Right cardiac atrium (tissue), 5 donors: ENCODE measurements around the gene ZNF609. TPM values are rescaled to one million over a fixed set of nuclear protein-coding genes. Genes with fewer than 3 reads are reported as not detected.

Experiments
- ATAC-seq, 2 donors: fragments of 200-7000 bp; cut with Tn5 transposase; one replicate each; pipeline versions ENCODE4 v1.8.0 to v1.9.1; 2020; ENCODE audit warnings: moderate library complexity in 2 of 2, mild to moderate bottlenecking in 1 of 2
- DNase-seq, 3 donors: peaks; one replicate each; pipeline ENCODE4 v3.0.0-alpha.2; 2020
- H3K27ac ChIP-seq: one replicate; pipeline ENCODE4 v1.5.1; 2013; ENCODE audit warnings: mild to moderate bottlenecking, low read length, control low read depth, moderate library complexity
- H3K27me3 ChIP-seq: one replicate; pipeline ENCODE4 v1.6.1; 2013; ENCODE audit not compliant: control insufficient read depth, insufficient read depth
- H3K4me1 ChIP-seq: one replicate; pipeline ENCODE4 v1.6.1; 2013; ENCODE audit warnings: low read length; ENCODE audit not compliant: control insufficient read depth, insufficient read depth
- H3K4me3 ChIP-seq: one replicate; pipeline ENCODE4 v1.5.1; 2013; ENCODE audit warnings: low read length, control low read depth
- H3K9me3 ChIP-seq: one replicate; pipeline ENCODE4 v1.6.1; 2013; ENCODE audit warnings: low read length; ENCODE audit not compliant: control insufficient read depth
- WGBS: extraction: QIAGEN DNeasy Blood & Tissue Kit; methylation state at CpG from one replicate; pipeline ENCODE4 v1.1.7; 2013; 5-methylcytosine and 5-hydroxymethylcytosine counted together
- intact Hi-C, 4 donors: fragments of 100-400 bp; cut with DNase I; formaldehyde crosslinking; loops; one replicate each; pipeline versions ENCODE4 v1.11.0 to v1.14.0; 2022 to 2023
- polyA plus RNA-seq: library from polyadenylated mRNA; stranded (reverse); fragments of 200-250 nt; gene quantifications from one replicate; pipeline ENCODE4 v1.2.3, GENCODE V29; 2013
- total RNA-seq, 4 donors: library from RNA; stranded (reverse); fragmentation: NEBNext Ultra II Directional; extraction: Animal tissue kit (Norgen Biotek cat#: 25700); gene quantifications; one replicate each; pipeline ENCODE4 v1.2.1, GENCODE V29; 2021
- donor health status: healthy with polysubstance abuse.
- donor health status: DM: no; HTN: yes; CAD: no.
- donor health status: DM: no; HTN: no; CAD: no.
- donor health status: DM: no; HTN: yes; CAD: no; lungs with severe emphysema.
- donor health status: DM: yes; HTN: yes; CAD: no.

ZNF609 gene
- total and polyA plus RNA-seq, 5 donors = 8.4 to 23.9 (median 22.6) TPM

DNA sequence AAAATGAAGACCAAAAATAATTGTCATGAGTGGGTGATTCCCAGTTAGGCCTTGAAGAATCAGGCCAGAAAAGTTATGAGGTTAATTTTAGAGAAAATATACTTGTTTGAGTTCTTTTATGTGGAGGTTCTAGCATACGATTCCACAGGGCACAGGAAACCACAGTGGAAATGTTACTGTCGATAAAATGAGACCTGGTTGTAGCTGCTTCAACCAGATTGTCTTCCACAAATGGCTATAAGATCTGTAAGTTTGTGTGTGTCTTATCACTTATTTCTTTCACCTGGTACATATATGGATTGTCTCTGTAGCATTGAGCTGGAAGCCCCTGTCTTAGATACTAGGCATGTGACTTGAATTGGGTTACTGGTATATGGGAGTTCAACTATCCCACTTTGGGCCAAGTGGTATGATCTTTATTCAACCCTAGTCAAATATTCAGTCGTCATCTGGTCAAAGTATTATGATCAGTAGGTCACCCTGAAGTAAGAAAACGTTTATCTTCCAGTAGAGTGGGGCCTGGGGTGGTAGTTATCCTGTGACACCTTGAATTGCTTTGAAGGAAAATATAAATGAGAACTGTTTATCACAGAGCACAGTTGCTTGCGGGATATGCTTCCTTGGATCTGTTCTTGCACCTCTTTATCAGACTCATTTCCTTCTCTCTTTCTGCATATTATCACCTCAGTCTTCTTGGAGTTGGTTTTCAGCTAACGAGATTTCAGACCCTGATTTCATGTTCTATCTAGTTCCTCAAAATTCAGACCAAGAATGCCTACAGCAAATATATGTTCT is 21.5 kb upstream of the ZNF609 start:
- intact Hi-C loops = no loop called here
- WGBS = 69% methylated on average over 6 of the region's 6 CpGs

DNA sequence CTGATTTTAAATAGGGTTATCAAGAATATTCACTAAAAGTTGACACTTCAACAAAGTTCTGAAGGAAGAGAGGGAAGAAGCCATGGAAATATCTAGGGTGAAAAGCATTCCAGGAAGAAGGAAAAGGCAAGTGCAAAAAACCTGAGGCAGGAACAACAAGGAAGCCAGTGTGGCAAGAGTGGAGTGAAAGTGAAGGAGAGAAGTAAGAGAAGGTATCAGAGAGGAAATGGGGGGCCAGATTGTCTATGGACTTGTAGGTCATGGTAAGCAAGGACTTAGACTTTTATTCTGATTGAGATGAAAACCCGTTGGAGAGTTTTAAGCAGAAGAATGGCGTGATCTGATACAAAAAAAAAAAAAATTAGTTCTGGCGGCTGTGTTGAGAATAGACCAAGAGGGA is 18.5 kb upstream of the ZNF609 start:
- 93% methylated on average over 3 of the region's 3 CpGs for WGBS
- no peak for ATAC-seq
- H3K27ac ChIP-seq = no peak overlapping the region
- no peak overlapping the region for H3K4me3 ChIP-seq
- no peak for DNase-seq
- intact Hi-C loops = no loop called here
- no peaks in the 10 kb centered on the region for H3K9me3 ChIP-seq
- no peaks in the 10 kb centered on the region for H3K4me1 ChIP-seq
- no peaks in the 10 kb centered on the region for H3K27me3 ChIP-seq

More for the DNA sequence above, 21.5 kb upstream of the ZNF609 start:
- no peaks in the 10 kb centered on the region for H3K27me3 ChIP-seq
- DNase-seq (no peak), ATAC-seq (no peak)
- H3K4me3 ChIP-seq = no peak overlapping the region
- H3K27ac ChIP-seq = no peak overlapping the region
- H3K9me3 ChIP-seq = no peaks in the 10 kb centered on the region
- H3K4me1 ChIP-seq = no peaks in the 10 kb centered on the region

- Histone ChIP-seq H3K4me3 (no peak overlapping the region), H3K4me1 (no peaks in the 10 kb centered on the region), H3K9me3 (no peaks in the 10 kb centered on the region), H3K27me3 (no peaks in the 10 kb centered on the region), H3K27ac (no peak overlapping the region)
- no peak for ATAC-seq
- intact Hi-C loops = no loop called here
- WGBS = 86% methylated on average over 2 of the region's 2 CpGs
- no peak for DNase-seq
Observed at GRCh38 chr15:64443016-64443415, 17.4 kb upstream of the ZNF609 start.

DNA sequence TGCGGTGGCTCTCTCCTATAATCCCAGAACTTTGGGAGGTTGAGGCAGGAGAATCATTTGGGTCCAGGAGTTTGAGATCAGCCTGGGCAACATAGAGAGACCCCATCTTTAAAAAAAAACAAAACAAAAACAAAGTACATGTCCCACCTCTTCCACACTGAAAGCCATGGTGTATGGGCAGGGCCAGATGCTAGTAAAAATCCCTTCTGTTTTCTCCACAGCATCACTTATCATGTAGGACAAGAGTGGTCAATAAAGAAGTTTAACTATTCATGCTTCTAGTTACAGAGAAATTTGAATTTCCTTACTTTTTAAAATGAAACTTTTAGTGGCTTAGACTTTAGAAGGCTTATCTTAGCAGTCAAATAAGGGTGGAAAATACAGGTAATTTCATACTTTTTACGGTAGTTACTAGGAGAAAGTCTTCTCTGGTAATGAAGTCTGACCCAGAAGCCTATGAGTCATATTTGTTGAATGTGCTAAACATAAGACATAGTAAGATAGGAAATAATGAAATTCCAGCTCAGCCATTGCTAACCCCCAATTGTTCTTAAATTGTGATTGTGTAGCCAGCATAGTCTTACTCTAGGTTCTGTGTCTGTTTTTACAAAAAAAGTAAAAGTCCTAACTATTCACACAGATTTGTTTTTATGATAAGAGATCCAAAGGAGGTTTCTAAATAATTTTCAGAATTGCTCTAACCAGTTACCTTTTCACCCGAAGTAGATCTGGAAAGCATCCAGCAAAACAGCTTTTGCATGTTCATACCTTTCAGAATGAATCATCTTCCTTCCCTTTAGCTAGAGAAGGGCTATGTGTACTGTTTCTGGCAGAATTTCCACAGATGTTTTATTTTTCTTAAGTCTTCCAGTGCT is 16.4 kb upstream of the ZNF609 start:
- whole genome bisulfite sequencing = 69% methylated on average over 3 of the region's 3 CpGs
- Histone ChIP-seq H3K4me3 (no peak overlapping the region), H3K27me3 (no peaks in the 10 kb centered on the region), H3K9me3 (no peaks in the 10 kb centered on the region), H3K27ac (no peak overlapping the region), H3K4me1 (no peaks in the 10 kb centered on the region)
- peak in 1 of 2 donors; percentile 77 for ATAC-seq
- no peak for DNase-seq
- intact Hi-C loops = no loop called here

- Histone ChIP-seq H3K27ac (no peak overlapping the region), H3K9me3 (no peaks in the 10 kb centered on the region), H3K27me3 (no peaks in the 10 kb centered on the region), H3K4me3 (no peak overlapping the region), H3K4me1 (no peaks in the 10 kb centered on the region)
- no peak for ATAC-seq
- intact Hi-C loops = no loop called here
- DNase-seq = no peak
Observed at GRCh38 chr15:64444836-64445235, 15.5 kb upstream of the ZNF609 start.

- WGBS = 89% methylated on average over 6 of the region's 6 CpGs
- H3K9me3 ChIP-seq = no peaks in the 10 kb centered on the region
- H3K27me3 ChIP-seq = no peaks in the 10 kb centered on the region
- intact Hi-C loops = no loop called here
- H3K4me3 ChIP-seq = no peak overlapping the region
- DNase-seq (no peak), ATAC-seq (no peak)
- H3K27ac ChIP-seq = no peak overlapping the region
- no peaks in the 10 kb centered on the region for H3K4me1 ChIP-seq
Observed at GRCh38 chr15:64447536-64448315, 12.7 kb upstream of the ZNF609 start.

- no peak overlapping the region for H3K27ac ChIP-seq
- no peaks in the 10 kb centered on the region for H3K4me1 ChIP-seq
- H3K27me3 ChIP-seq = no peaks in the 10 kb centered on the region
- ATAC-seq (no peak), DNase-seq (peak; percentile 35 to 76 (median 58))
- 70% methylated on average over 6 of the region's 6 CpGs for WGBS
- no peaks in the 10 kb centered on the region for H3K9me3 ChIP-seq
- H3K4me3 ChIP-seq = no peak overlapping the region
- intact Hi-C loops = loop anchor here in 1 of 4 donors (10.0 kb wide), 1 partner anchor 192 kb away; no protein-coding TSS in a partner anchor
Observed at GRCh38 chr15:64452988-64453688, 7.2 kb upstream of the ZNF609 start.

DNA sequence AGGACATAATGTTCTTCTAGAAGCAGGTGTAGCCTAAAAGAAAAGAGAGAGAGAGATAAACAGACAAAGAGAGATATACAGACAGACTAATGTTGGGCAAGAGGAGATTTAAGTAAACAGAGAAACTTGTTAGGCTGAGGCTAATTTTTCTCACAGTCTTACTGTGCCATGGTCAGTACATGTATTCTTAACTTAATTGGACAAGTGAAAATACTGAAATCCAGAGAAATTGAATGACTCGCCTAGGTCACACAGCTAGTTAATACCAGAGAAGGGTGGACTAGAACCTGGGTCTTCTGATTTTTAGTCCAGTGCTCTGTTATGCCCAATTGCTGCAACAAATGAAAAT is 6.7 kb upstream of the ZNF609 start:
- intact Hi-C loops = loop anchor here in 1 of 4 donors (10.0 kb wide), 1 partner anchor 191 kb away; no protein-coding TSS in a partner anchor
- no peaks in the 10 kb centered on the region for H3K27me3 ChIP-seq
- DNase-seq (no peak), ATAC-seq (no peak)
- no peaks in the 10 kb centered on the region for H3K4me1 ChIP-seq
- no peak overlapping the region for H3K27ac ChIP-seq
- 95% methylated on average over 1 of the region's 1 CpG for WGBS
- no peaks in the 10 kb centered on the region for H3K9me3 ChIP-seq
- no peak overlapping the region for H3K4me3 ChIP-seq

DNA sequence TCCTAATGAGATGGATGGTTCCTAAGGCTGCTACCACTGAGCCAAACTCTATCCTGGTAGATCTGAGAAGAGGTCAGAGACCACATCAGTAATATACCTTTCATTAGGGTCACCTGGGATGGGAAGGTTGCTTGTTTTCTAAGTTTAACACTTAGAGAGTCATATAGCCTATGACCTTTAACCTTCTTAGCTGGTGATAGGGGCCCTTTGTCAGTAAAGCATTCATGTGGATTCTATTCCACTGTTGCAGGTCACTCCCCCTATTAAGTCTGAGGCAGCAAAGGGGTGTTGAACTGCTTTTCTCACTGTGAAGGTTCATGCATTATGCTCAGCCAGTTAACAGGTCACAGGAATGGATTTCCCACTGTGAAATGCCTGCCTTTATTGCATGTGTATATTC is 6.1 kb upstream of the ZNF609 start:
- H3K9me3 ChIP-seq = no peaks in the 10 kb centered on the region
- no peaks in the 10 kb centered on the region for H3K27me3 ChIP-seq
- H3K27ac ChIP-seq = no peak overlapping the region
- H3K4me1 ChIP-seq = no peaks in the 10 kb centered on the region
- no peak for DNase-seq
- H3K4me3 ChIP-seq = no peak overlapping the region
- no peak for ATAC-seq
- intact Hi-C loops = loop anchor here in 1 of 4 donors (10.0 kb wide), 1 partner anchor 191 kb away; no protein-coding TSS in a partner anchor

- DNase-seq (peak in 2 of 3 donors; percentile 33 to 64), ATAC-seq (no peak)
- Histone ChIP-seq H3K4me1 (no peaks in the 10 kb centered on the region), H3K9me3 (no peaks in the 10 kb centered on the region), H3K27me3 (no peaks in the 10 kb centered on the region), H3K27ac (no peak overlapping the region), H3K4me3 (no peak overlapping the region)
- intact Hi-C loops = loop anchor here in 1 of 4 donors (10.0 kb wide), 1 partner anchor 189 kb away; no protein-coding TSS in a partner anchor
- WGBS = 64% methylated on average over 3 of the region's 3 CpGs
Observed at GRCh38 chr15:64455961-64456371, 4.4 kb upstream of the ZNF609 start.
